ENCODE results near the gene ISY1. TPM values are rescaled to one million over a fixed set of nuclear protein-coding genes. Genes with fewer than 3 reads are reported as not detected.

ISY1 gene
- polyA plus RNA-seq (2012; ENCODE audit: insufficient read length, low read depth) = 24.6 TPM

DNA sequence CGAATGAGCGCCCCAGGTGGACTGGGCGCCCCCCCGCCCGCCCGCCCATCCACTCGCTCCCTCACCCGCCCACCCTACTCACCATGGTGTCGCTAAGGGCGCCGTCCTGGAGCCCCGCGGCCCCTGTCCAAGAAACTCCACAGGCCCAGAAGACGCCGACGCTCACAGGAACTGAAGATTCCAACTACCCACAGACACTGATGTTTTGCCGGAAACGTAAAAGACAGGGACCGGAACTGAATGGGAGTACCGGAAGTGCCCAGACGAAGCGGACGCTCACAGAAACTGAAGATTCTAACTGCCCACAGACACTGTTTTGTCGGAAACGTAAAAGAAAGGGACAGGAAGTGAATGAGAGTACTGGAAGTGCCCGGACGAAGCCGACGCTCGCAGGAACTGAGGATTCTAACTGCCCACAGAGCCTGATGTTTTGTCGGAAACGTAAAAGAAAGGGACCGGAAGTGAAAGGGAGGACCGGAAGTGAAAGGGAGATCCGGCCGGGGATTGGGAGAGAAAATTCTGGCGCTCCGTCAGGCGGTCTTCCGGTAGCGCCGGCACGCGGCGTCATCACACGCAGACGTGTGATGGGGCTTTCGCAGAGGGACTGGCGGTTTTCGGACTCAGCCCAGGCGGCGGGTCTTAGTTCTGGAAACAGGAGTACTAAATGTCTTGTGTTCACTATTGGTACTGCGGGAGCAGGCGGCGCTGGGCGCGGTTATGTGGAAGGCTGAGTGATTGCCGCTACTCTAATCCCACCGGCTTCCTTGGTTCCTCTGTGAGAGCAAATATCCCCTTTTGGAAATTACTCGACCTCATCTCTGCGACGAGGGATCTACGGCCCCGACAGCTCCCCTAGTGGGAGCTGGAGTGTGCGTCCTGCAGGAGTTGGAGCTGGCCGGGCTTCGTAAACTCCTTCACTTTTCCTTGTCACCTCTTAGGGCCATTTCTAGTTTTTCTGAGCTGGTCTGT is at the start of gene ISY1:
Gene ISY1, minus strand, starts transcription at position 173 of the 969 bp plus-strand sequence. Its CDS starts 88 bp downstream, at position 85.
- TF ChIP-seq, protein P1, sequence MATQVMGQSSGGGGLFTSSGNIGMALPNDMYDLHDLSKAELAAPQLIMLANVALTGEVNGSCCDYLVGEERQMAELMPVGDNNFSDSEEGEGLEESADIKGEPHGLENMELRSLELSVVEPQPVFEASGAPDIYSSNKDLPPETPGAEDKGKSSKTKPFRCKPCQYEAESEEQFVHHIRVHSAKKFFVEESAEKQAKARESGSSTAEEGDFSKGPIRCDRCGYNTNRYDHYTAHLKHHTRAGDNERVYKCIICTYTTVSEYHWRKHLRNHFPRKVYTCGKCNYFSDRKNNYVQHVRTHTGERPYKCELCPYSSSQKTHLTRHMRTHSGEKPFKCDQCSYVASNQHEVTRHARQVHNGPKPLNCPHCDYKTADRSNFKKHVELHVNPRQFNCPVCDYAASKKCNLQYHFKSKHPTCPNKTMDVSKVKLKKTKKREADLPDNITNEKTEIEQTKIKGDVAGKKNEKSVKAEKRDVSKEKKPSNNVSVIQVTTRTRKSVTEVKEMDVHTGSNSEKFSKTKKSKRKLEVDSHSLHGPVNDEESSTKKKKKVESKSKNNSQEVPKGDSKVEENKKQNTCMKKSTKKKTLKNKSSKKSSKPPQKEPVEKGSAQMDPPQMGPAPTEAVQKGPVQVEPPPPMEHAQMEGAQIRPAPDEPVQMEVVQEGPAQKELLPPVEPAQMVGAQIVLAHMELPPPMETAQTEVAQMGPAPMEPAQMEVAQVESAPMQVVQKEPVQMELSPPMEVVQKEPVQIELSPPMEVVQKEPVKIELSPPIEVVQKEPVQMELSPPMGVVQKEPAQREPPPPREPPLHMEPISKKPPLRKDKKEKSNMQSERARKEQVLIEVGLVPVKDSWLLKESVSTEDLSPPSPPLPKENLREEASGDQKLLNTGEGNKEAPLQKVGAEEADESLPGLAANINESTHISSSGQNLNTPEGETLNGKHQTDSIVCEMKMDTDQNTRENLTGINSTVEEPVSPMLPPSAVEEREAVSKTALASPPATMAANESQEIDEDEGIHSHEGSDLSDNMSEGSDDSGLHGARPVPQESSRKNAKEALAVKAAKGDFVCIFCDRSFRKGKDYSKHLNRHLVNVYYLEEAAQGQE (IDR thresholded peaks at IDR 0.05; ENCODE audit: insufficient read depth in 1 of 2, low read depth in 2 of 2, low read length in 2 of 2) = 0 out of 4 replicates have a peak, but pooled peaks of 1 of the 2 experiments have one; percentile 26
- TF ChIP-seq FOXP2 (optimal IDR thresholded peaks at IDR 0.05; ENCODE audit: borderline replicate concordance, extremely low read depth, extremely low read length, insufficient read depth) (peak; percentile 10), POLR2AphosphoS5 (IDR thresholded peaks at IDR 0.05; ENCODE audit: low read depth, low read length) (peak; percentile 90), SIN3A (IDR thresholded peaks at IDR 0.05; ENCODE audit: borderline replicate concordance, insufficient read depth, low read length) (no peak), TAF1 (IDR thresholded peaks at IDR 0.05; ENCODE audit: borderline replicate concordance, insufficient read depth, low read length) (peak; percentile 65; the same call in 1 of the 2 replicates)

DNA sequence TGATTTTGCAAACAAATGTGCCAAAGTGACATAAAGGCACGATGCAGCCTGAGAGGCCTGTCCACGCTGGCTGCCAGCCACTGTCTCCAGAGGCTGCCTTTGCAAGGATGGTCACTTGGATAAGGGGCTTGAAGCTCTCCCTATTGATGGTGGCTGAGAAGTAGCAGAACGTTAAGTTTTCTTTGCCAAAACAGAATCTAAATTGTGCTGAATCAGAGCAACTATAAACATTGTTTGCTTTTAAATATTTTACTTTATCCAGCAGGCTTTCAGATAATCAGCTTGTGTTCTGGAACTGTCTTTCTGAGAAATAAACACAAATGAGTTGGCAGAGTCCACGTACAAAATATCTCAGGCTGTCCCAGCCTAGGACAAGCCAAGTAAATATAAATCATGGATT is 46.6 kb upstream of the ISY1 start:
- no peak for TF ChIP-seq SIN3A (IDR thresholded peaks at IDR 0.05; ENCODE audit: borderline replicate concordance, insufficient read depth, low read length)
- TF ChIP-seq POLR2AphosphoS5 (IDR thresholded peaks at IDR 0.05; ENCODE audit: low read depth, low read length) = no peak
- no peak for TF ChIP-seq FOXP2 (optimal IDR thresholded peaks at IDR 0.05; ENCODE audit: borderline replicate concordance, extremely low read depth, extremely low read length, insufficient read depth)
- TF ChIP-seq, protein P1 (IDR thresholded peaks at IDR 0.05; ENCODE audit: insufficient read depth in 1 of 2, low read depth in 2 of 2, low read length in 2 of 2) = no peak
- no peak for TF ChIP-seq TAF1 (IDR thresholded peaks at IDR 0.05; ENCODE audit: borderline replicate concordance, insufficient read depth, low read length)

DNA sequence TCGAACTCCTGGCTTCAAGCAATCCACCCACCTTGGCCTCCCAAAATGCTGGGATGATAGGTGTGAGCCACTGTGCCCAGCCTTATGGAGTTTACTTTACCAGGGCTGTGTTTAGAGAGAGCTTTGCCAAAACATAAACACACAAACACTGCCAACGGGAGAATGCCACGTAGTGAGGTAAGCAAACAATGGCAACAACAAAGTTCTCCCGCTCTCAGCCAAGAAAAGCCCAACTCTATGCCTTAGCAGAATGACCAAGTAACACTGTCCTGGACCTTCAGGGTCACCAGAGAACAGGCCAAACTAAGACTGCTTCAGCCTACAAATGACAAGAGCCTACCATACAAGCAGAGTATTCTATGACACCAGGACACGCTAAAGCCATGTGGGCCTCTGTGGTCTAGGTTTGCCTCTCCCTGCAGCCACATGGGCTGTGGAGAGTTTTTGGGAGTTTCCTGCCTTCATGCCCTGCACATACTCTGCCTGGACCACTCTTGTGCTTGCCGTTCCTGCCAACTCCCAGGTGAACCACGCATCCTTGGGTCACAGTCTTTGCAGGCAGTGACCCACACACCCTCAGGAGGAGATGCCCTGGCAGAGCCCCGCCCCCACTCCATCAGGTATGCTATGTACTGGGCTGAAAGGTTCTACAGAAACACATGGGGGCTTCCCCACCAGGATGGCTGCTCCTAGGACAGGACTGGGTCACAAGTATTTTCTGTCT is 44.4 kb upstream of the ISY1 start:
- no peak for TF ChIP-seq SIN3A (IDR thresholded peaks at IDR 0.05; ENCODE audit: borderline replicate concordance, insufficient read depth, low read length)
- TF ChIP-seq TAF1 (IDR thresholded peaks at IDR 0.05; ENCODE audit: borderline replicate concordance, insufficient read depth, low read length) = no peak
- TF ChIP-seq FOXP2 (optimal IDR thresholded peaks at IDR 0.05; ENCODE audit: borderline replicate concordance, extremely low read depth, extremely low read length, insufficient read depth) = no peak

DNA sequence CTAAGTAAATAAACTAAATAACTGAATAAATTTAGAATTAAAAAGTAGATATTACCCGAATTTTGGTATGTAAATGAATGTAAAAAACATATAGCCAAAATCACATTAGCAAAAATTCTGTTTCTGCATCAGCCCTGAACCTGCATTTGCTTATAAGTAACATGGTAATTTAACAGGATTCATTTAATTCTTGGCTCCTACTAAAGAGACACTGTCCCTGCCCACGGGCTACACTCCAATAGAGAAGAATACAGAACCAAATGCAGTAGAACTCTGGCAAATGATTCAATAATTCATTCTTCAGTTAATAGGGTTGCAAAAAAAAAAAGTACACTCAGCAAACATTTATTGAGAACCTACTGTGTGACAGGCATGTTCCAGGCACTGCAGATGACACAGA is 43.6 kb upstream of the ISY1 start:
- TF ChIP-seq POLR2AphosphoS5 (IDR thresholded peaks at IDR 0.05; ENCODE audit: low read depth, low read length) = no peak
- TF ChIP-seq, protein P1 (IDR thresholded peaks at IDR 0.05; ENCODE audit: insufficient read depth in 1 of 2, low read depth in 2 of 2, low read length in 2 of 2) = no peak

DNA sequence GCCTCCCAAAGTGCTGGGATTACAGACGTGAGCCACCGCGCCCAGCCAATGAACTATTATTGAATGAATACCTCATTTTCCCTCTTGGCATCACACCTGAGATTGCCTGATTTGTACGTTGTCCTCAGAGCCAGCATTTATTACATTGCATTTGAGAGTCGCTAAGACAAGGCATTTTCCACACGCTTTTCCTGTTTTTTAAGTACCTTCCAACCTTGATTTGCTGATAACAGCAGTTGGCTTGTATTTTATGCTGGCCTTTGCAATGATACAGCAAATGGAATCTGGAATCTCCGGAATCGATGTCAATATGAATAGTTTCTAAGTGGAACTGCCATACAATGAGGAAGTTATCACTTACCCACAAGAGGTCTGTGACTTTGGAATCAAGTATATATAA is 38.5 kb upstream of the ISY1 start:
- TF ChIP-seq POLR2AphosphoS5 (IDR thresholded peaks at IDR 0.05; ENCODE audit: low read depth, low read length) (no peak), FOXP2 (optimal IDR thresholded peaks at IDR 0.05; ENCODE audit: borderline replicate concordance, extremely low read depth, extremely low read length, insufficient read depth) (no peak), SIN3A (IDR thresholded peaks at IDR 0.05; ENCODE audit: borderline replicate concordance, insufficient read depth, low read length) (no peak), TAF1 (IDR thresholded peaks at IDR 0.05; ENCODE audit: borderline replicate concordance, insufficient read depth, low read length) (no peak)
- TF ChIP-seq, protein P1 (IDR thresholded peaks at IDR 0.05; ENCODE audit: insufficient read depth in 1 of 2, low read depth in 2 of 2, low read length in 2 of 2) = no peak
